Retinal pigment epithelial cell (primary cell): ENCODE measurements around the gene AGAP1.

Experiments
- DNase-seq: peaks from one replicate; pipeline ENCODE4 v3.0.0-alpha.2; 2010; ENCODE audit warnings: low read depth
- H3K4me3 ChIP-seq: 2 replicates; pipeline ENCODE4 v1.5.1; 2011; ENCODE audit warnings: mild to moderate bottlenecking, low read length, control low read depth, moderate library complexity
- CTCF ChIP-seq: conservative IDR thresholded peaks from 2 replicates; pipeline ENCODE4 v1.5.1; 2011; ENCODE audit warnings: low read depth, low read length, control low read depth, inconsistent platforms

The AGAP1 gene

GRCh38 chr2:235536711-235537110 is 42.9 kb downstream of the AGAP1 start:
- no peak overlapping the region for H3K4me3 ChIP-seq
- no peak for TF ChIP-seq CTCF
- DNase-seq: no peak

DNA sequence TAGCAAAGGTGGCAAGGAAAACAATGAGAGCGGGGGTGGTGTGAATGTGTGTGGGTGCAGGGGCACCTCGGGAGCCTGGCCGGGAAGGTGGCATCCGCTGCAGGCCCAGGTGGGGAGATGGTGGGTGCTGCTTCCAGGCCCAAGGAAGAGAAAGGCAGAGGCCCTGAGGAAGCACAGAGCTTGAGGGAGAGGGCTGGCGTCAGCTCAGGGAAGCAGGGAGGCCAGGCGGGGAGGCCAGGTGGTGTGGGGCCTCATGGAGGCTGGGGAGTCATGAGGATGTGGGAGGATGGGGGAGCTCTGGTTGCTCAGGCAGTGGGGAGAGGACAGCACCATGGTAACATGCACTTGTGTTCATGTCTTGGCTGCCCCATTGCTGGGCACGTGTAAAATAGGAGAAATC is 43.3 kb downstream of the AGAP1 start:
- no peak for TF ChIP-seq CTCF
- H3K4me3 ChIP-seq: no peak overlapping the region
- no peak for DNase-seq

DNA sequence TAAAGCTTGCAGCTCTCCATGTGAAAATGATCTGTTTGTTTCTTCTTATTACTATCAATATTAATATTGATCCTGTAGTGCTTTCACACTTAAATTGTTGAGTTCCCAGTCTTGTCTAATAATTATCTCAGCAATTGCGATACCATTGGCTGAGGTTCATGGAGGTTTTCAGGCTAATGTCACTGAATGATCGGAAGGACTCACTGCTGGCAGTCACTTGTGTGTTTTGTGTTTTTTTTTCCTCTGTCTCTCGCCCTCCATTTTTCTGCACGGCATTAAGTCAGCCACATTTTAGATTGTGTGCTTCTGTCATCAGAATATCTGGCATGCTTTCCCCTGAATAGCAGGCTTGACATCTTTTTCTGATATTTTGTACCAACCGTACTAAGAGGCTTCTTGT is 43.7 kb downstream of the AGAP1 start:
- no peak overlapping the region for H3K4me3 ChIP-seq
- DNase-seq: no peak
- no peak for TF ChIP-seq CTCF

GRCh38 chr2:235538144-235538639 is 44.3 kb downstream of the AGAP1 start:
- H3K4me3 ChIP-seq: no peak overlapping the region
- no peak for DNase-seq
- no peak for TF ChIP-seq CTCF

GRCh38 chr2:235538981-235539380 is 45.1 kb downstream of the AGAP1 start:
- no peak overlapping the region for H3K4me3 ChIP-seq
- TF ChIP-seq CTCF: no peak

GRCh38 chr2:235539773-235540172 is 45.9 kb downstream of the AGAP1 start:
- H3K4me3 ChIP-seq: no peak overlapping the region
- no peak for TF ChIP-seq CTCF
- no peak for DNase-seq

More at GRCh38 chr2:235538981-235539380, 45.1 kb downstream of the AGAP1 start:
- DNase-seq: no peak

DNA sequence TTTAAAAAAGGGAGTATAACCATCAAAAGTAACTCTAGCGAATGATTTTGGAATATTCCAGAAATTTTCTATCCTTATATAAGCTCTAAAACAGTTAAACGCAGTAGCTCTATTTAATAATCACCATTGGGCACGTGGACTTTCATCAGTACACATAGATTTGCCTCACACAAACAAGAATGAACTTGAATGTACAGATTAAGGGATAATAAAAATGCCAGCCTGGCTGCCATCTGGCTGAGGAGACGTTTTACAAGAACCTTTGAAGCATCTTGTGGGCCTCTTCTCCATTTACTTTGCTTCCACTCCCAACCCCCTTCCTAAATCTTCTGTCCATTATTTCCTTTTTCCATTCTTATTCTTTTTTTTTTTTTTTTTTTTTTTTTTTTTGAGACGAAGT is 47.2 kb downstream of the AGAP1 start:
- no peak overlapping the region for H3K4me3 ChIP-seq
- DNase-seq: no peak
- TF ChIP-seq CTCF: no peak
